Ectodermal cell (in vitro differentiated cells): ENCODE data around the gene INTS15.

Experiments
- H3K27ac ChIP-seq: 2 replicates; pipeline ENCODE4 v1.7.0; 2013; ENCODE audit warnings: mild to moderate bottlenecking, low read depth, low read length; ENCODE audit not compliant: insufficient read depth, poor library complexity, severe bottlenecking
- H3K27me3 ChIP-seq: 2 replicates; pipeline ENCODE4 v1.7.0; 2013; ENCODE audit warnings: mild to moderate bottlenecking, low read length; ENCODE audit not compliant: insufficient read depth, control insufficient read depth, poor library complexity, severe bottlenecking
- H3K36me3 ChIP-seq: one replicate; pipeline ENCODE4 v1.7.0; 2013; ENCODE audit warnings: low read length; ENCODE audit not compliant: control insufficient read depth, insufficient read depth
- H3K4me1 ChIP-seq: one replicate; pipeline ENCODE4 v1.7.0; 2013; ENCODE audit warnings: low read length; ENCODE audit not compliant: control insufficient read depth, insufficient read depth
- H3K4me3 ChIP-seq: 2 replicates; pipeline ENCODE4 v1.7.0; 2013; ENCODE audit warnings: low read depth, low read length, control low read depth; ENCODE audit not compliant: insufficient read depth
- H3K9me3 ChIP-seq: 2 replicates; pipeline ENCODE4 v1.7.0; 2013; ENCODE audit warnings: mild to moderate bottlenecking, low read length, moderate library complexity; ENCODE audit not compliant: control insufficient read depth
- WGBS, 2 experiments: methylation state at CpG; one replicate each; pipeline ENCODE4 v1.1.7; 2013; ENCODE audit warnings: missing lambda C conversion rate in 2 of 2; 5-methylcytosine and 5-hydroxymethylcytosine counted together

INTS15 gene

DNA sequence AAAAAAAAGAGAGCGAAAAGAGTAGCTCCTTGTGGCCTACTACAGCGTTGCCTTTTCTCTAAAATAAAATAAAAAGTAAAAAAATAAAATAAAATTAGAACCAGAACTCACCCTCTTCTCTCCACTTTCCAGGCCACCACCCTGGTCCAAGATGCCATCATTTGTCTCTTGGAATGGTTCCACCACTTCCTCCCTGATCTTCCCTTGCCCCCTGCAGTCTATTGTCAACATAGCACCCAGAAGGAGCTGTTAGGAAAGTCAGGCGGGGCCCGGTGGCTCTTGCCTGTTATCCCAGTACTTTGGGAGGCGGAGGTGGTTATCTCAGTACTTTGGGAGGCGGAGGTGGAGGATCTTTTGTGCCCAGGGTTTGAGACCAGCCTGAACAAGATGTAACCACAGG is 31.0 kb upstream of the INTS15 start:
- WGBS, 2 experiments, result 68 to 71% methylated on average over 4 of the region's 6 CpGs
- Histone ChIP-seq H3K4me3 (no peak overlapping the region), H3K4me1 (no peaks in the 10 kb centered on the region), H3K36me3 (no peaks in the 10 kb centered on the region), H3K27ac (no peak overlapping the region), H3K27me3 (no peaks in the 10 kb centered on the region), H3K9me3 (no peaks in the 10 kb centered on the region)

DNA sequence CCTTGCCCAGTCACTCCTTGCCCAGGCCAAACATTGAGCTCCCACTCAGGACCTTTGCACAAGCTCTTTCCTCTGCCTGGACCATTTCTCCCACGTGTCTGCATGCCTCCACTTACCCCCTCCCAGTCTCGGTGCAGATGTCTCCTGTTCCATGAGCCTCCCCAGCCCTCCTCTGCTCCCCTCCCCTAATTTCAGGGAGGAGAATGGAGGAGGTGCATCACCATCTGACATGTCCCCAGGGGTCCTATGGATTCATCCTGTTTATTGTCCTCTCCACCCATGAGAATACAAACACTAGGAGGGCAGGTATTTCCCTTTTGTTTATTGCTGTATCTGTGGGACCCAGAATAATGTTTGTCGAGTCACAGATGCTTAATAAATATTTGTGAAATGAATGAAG is 29.9 kb upstream of the INTS15 start:
- 24 to 44% methylated on average over 2 to 3 of the region's 3 CpGs for WGBS, 2 experiments
- Histone ChIP-seq H3K36me3 (no peaks in the 10 kb centered on the region), H3K4me1 (no peaks in the 10 kb centered on the region), H3K4me3 (no peak overlapping the region), H3K27me3 (no peaks in the 10 kb centered on the region), H3K27ac (no peak overlapping the region), H3K9me3 (no peaks in the 10 kb centered on the region)

DNA sequence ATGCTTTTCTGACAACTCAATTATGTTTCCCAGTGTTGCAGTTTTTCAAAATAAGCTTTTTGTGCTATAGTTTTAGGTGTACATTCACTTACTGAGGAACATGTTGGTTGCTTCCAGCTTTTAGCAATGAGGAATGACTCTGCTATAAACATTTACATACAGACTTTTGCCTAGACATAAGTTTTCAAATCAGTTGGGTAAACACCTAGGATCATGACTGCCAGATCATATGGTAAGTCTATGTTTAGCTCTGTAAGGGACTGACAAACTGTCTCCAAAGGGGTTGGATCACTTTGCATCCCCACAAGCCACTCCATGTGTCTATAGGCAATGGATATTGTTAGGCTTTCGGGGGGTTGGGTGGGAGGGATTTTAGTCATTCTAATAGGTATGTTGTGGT is 27.7 kb upstream of the INTS15 start:
- Histone ChIP-seq H3K9me3 (no peaks in the 10 kb centered on the region), H3K4me1 (no peaks in the 10 kb centered on the region), H3K27me3 (no peaks in the 10 kb centered on the region), H3K4me3 (no peak overlapping the region), H3K27ac (no peak overlapping the region), H3K36me3 (no peaks in the 10 kb centered on the region)
- 100% methylated on average over 1 of the region's 1 CpG; no CpG with 5 or more reads in 1 of the 2 experiments for WGBS, 2 experiments

DNA sequence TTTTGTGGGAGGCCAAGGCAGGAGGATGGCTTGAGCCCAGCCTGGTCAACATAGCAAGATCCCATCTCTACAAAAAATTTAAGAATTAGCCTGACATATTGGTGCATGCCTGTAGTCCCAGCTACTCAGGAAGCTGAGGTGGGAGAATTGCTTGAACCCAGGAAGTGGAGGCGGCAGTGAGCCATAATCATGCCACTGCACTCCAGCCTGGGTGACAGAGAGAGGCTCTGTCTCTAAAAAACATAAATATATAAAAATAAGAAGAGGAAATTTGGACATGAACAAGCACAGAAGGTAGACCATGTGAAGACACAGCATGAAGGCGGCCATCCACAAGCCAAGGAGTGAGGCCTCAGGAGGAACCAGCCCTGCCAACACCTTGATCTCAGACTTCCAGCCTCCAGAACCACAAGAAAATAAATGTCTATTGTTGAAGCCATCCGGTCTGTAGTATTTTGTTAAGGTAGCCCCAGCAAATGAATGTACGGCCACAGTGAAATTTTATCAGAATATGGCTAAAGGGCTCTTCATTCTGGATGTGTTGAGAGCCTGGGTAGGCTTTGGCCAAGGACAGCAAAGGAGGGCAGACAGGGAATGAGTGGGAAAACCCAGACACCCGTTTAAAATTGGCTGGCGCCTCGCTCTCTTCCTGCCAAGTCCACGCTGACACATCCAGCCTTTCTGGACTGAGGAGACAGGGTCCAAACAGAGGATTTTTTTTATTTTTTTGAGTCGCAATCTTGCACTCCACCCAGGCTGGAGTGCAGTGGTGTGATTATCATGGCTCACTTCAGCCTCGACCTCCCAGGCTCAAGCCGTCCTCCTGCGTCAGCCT is 25.7 kb upstream of the INTS15 start:
- H3K4me1 ChIP-seq, result no peaks in the 10 kb centered on the region
- H3K9me3 ChIP-seq, result no peaks in the 10 kb centered on the region
- no peak overlapping the region for H3K4me3 ChIP-seq
- no peaks in the 10 kb centered on the region for H3K27me3 ChIP-seq
- 91 to 92% methylated on average over 12 of the region's 12 CpGs for WGBS, 2 experiments
- H3K27ac ChIP-seq, result no peak overlapping the region
- no peaks in the 10 kb centered on the region for H3K36me3 ChIP-seq

DNA sequence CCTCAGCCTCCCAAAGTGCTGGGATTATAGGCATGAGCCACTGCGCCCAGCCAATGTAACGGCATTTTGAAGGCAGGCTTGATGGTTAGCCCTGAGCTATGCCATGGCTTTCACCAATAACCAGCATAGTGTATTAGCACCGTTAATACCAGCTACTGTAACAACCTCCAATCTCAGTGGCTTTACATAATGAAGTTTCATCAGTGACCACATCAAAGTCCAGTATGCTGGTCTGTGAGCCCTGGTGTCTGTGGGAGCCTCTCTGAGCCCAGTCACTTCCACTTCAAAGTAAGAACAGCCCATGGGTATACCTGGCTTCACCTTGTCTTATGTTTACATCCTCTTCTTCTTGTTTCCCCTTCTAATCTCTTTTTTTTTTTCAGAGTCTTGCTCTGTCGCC is 24.2 kb upstream of the INTS15 start:
- 92 to 93% methylated on average over 4 of the region's 4 CpGs for WGBS, 2 experiments
- Histone ChIP-seq H3K27ac (no peak overlapping the region), H3K4me1 (no peaks in the 10 kb centered on the region), H3K36me3 (no peaks in the 10 kb centered on the region), H3K9me3 (no peaks in the 10 kb centered on the region), H3K4me3 (no peak overlapping the region), H3K27me3 (no peaks in the 10 kb centered on the region)

DNA sequence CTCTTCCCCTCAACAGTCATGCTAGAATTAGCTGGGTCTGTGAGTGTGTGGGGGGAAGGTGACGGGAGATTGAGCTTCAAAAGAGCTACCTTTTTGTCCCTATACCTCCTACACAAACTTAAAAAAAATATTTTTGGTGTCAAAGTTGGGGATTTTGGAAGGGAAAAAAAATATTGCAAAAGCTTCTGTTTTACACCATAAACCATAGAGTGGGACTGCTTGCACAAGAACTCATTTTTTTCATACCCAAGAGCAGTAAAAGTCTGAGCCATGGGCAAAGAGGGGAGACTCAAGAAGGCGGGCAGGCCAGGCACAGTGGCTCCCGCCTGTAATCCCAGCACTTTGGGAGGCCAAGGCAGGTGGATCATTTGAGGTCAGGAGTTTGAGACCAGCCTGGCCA is 21.9 kb upstream of the INTS15 start:
- Histone ChIP-seq H3K36me3 (no peaks in the 10 kb centered on the region), H3K4me3 (no peak overlapping the region), H3K9me3 (no peaks in the 10 kb centered on the region), H3K27me3 (no peaks in the 10 kb centered on the region), H3K27ac (no peak overlapping the region), H3K4me1 (no peaks in the 10 kb centered on the region)
- 95 to 96% methylated on average over 2 of the region's 3 CpGs for WGBS, 2 experiments

DNA sequence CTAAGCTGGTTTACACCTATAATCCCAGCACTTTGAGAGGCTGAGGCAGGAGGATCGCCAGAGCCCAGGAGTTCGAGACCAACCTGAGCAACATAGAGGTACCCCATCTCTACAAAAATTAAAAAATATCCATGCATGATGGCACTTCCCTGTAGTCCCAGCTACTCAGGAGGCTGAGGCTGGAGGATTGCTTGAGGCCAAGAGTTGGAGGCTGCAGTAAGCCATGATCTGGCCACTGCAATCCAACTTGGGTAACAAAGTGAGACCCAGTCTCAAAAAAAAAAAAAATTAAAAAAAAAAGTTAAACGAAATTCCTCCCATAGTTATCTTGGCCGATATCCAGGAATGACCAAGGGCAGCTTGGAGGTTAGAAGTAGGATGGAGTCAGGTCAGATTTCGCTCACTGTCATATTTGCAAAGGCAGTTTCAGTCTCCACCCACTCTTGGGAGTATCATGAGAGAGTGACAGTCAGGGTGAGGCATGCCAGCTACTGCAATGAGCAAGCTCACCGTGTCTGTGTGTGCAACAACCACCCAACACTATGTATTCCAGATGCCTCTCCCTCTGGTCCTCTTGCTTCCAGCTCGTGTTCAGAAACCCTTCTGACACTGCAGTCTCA is 18.6 kb upstream of the INTS15 start:
- Histone ChIP-seq H3K36me3 (no peaks in the 10 kb centered on the region), H3K4me1 (no peaks in the 10 kb centered on the region), H3K27ac (no peak overlapping the region), H3K27me3 (no peaks in the 10 kb centered on the region), H3K4me3 (no peak overlapping the region), H3K9me3 (no peaks in the 10 kb centered on the region)
- WGBS, 2 experiments, result 85 to 91% methylated on average over 7 of the region's 7 CpGs

DNA sequence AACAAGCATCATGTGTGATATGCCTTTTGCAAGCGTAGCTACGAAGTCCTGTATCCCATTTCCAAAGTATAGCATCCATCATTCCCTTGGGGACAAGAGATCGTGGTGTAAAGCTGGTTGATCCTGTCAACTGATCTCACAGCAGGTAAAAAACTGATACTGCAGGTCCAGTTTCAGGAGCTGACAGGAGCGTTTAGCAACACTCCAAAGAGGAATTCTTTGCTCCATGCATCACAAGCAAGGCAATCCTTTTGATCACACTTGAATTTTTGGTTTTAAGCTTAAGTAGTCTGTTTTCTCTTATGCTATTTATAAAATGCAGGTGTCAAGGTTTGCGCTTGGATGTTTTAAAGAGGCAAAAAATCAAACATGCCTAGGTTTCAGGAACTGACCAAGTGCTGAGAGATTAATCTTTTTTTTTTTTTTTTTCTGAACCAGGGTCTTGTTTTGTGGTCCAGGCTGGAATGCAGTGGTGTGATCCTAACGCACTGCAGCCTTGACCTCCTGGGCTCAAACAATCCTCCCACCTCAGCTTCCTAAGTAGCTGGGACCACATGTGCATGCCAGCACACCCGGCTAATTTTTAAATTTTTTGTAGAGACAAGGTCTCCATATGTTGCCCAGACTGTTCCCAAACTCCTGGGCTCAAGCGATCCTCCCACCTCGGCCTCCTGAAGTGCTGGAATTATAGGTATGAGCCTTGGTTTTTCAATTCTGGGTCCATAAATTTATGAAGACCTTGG is 14.4 kb upstream of the INTS15 start:
- Histone ChIP-seq H3K4me1 (no peaks in the 10 kb centered on the region), H3K36me3 (peaks cover 3% of the 10 kb centered on the region), H3K4me3 (no peak overlapping the region), H3K27me3 (no peaks in the 10 kb centered on the region), H3K9me3 (no peaks in the 10 kb centered on the region), H3K27ac (no peak overlapping the region)
- WGBS, 2 experiments, result 89 to 91% methylated on average over 9 of the region's 9 CpGs

DNA sequence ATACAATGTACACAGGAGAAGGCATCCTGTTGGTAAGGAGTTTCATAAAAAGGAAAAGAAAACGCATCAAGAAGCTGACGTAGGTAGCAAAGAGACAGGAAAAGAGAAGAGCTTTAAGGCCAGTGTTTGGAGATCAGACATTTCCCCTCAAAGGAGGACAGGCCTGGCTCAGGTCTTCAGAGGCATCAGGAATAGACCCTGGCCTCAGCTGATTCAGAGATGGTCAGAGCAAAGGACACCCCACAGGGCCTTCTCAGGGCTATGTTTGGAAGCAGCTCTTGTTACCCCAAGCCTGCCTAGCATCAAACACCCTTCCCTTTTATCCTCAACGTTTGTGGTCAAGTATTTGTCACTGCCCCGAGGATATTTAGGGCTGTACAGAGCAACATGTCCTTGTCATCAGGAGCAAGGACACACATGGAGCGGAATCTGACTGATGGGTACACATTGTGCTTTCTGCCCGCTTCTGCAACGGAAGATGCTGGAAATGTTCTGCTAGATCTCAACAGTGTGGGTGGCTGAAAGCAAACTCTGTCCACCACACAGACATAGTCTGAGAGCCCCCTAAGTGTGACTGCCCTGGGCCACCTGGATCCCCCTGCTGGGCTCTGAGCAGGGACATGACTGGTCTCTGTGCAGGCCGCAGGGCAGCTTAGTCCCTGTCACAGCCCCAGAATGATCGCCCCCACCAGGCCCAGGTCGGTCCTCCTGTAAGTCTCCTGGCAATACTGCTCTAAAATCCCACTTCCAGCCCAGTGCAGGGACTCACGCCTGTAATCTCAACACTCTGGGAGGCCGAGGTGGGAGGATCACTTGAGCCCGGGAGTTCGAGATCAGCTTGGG is 13.6 kb upstream of the INTS15 start:
- no peak overlapping the region for H3K27ac ChIP-seq
- peak overlapping the region; percentile 15 for H3K4me3 ChIP-seq

More for the DNA sequence above, 13.6 kb upstream of the INTS15 start:
- H3K4me1 ChIP-seq, result no peaks in the 10 kb centered on the region
- H3K27me3 ChIP-seq, result no peaks in the 10 kb centered on the region
- peaks cover 9% of the 10 kb centered on the region for H3K36me3 ChIP-seq
- 84 to 87% methylated on average over 12 to 14 of the region's 14 CpGs for WGBS, 2 experiments
- H3K9me3 ChIP-seq, result no peaks in the 10 kb centered on the region
